GM23338 (cell line): ENCODE results near the gene CARD6. TPM values are rescaled to one million over a fixed set of nuclear protein-coding genes. Genes with fewer than 3 reads are reported as not detected.

Source experiments
- ATAC-seq: fragments of 200-7000 bp; cut with Tn5 transposase; 3 replicates; pipeline ENCODE4 v1.9.1; 2020
- DNase-seq: peaks from one replicate; pipeline ENCODE4 v3.0.0-alpha.2; 2015; ENCODE audit warnings: low spot score
- H2AFZ ChIP-seq: fragments of 200-600 bp; sonication (generic); 2 replicates; pipeline ENCODE4 v1.8.0; 2016; ENCODE audit warnings: antibody characterized with exemption, mild to moderate bottlenecking, moderate library complexity
- H3F3A ChIP-seq: fragments of 200-600 bp; sonication (generic); replicated peaks from 2 replicates; pipeline ENCODE4 v1.8.0; 2017; ENCODE audit warnings: antibody characterized with exemption, mixed run types, low read depth
- H3K27ac ChIP-seq: fragments of 200-600 bp; sonication (generic); 2 replicates; pipeline ENCODE4 v1.6.1; 2016; ENCODE audit warnings: low read depth
- H3K27me3 ChIP-seq: fragments of 200-600 bp; sonication (generic); 2 replicates; pipeline ENCODE4 v1.8.0; 2016; ENCODE audit warnings: mild to moderate bottlenecking, mixed run types, moderate library complexity; ENCODE audit not compliant: insufficient read depth
- H3K36me3 ChIP-seq: fragments of 200-600 bp; sonication (generic); 2 replicates; pipeline ENCODE4 v1.8.0; 2016; ENCODE audit warnings: mild to moderate bottlenecking; ENCODE audit not compliant: insufficient read depth
- H3K4me1 ChIP-seq: fragments of 200-600 bp; sonication (generic); 2 replicates; pipeline ENCODE4 v1.8.0; 2016; ENCODE audit warnings: mild to moderate bottlenecking, moderate library complexity; ENCODE audit not compliant: insufficient read depth
- H3K4me2 ChIP-seq: fragments of 200-600 bp; sonication (generic); 2 replicates; pipeline ENCODE4 v1.7.1; 2017; ENCODE audit warnings: mixed run types
- H3K4me3 ChIP-seq: fragments of 200-600 bp; sonication (generic); 2 replicates; pipeline ENCODE4 v1.6.1; 2016; ENCODE audit warnings: mixed run types
- H3K79me2 ChIP-seq: fragments of 200-600 bp; sonication (generic); replicated peaks from 2 replicates; pipeline ENCODE4 v1.8.0; 2017; ENCODE audit warnings: mild to moderate bottlenecking; ENCODE audit not compliant: insufficient read depth
- H3K9me2 ChIP-seq: fragments of 200-600 bp; sonication (generic); 2 replicates; pipeline ENCODE4 v1.8.0; 2017; ENCODE audit not compliant: insufficient read depth
- H4K20me1 ChIP-seq: fragments of 200-600 bp; sonication (generic); replicated peaks from 2 replicates; pipeline ENCODE4 v1.8.0; 2017; ENCODE audit warnings: mild to moderate bottlenecking; ENCODE audit not compliant: insufficient read depth
- H3K27ac Mint-ChIP-seq: 2 replicates; pipeline ENCODE4 v1.8.0; 2020; ENCODE audit warnings: inconsistent platforms, mild to moderate bottlenecking, moderate library complexity, mixed read lengths
- H3K27me3 Mint-ChIP-seq: 3 replicates; pipeline ENCODE4 v1.8.0; 2022; ENCODE audit warnings: low read depth, mild to moderate bottlenecking, moderate library complexity, mixed read lengths, inconsistent platforms; ENCODE audit not compliant: insufficient read depth, poor library complexity
- H3K36me3 Mint-ChIP-seq: 3 replicates; pipeline ENCODE4 v1.8.0; 2021; ENCODE audit warnings: low read depth, mild to moderate bottlenecking, inconsistent platforms, moderate library complexity, mixed read lengths
- H3K4me1 Mint-ChIP-seq: 3 replicates; pipeline ENCODE4 v1.8.0; 2020; ENCODE audit warnings: mild to moderate bottlenecking, inconsistent platforms, mixed read lengths
- H3K4me3 Mint-ChIP-seq: 3 replicates; pipeline ENCODE4 v1.8.0; 2021; ENCODE audit warnings: moderate library complexity, mild to moderate bottlenecking, inconsistent platforms, mixed read lengths
- H3K9me3 Mint-ChIP-seq: 3 replicates; pipeline ENCODE4 v1.8.0; 2020; ENCODE audit warnings: moderate library complexity, mild to moderate bottlenecking, inconsistent platforms, mixed read lengths
- CREB1 ChIP-seq: fragments of 250-450 bp; sonication (Bioruptor Pico); IDR thresholded peaks from 2 replicates; pipeline ENCODE4 v1.5.0; 2020; ENCODE audit warnings: low read depth, mild to moderate bottlenecking, moderate library complexity
- CTCF ChIP-seq, 2 experiments: fragments of 200-600 bp in 1 of 2; sonication (generic) in 1 of 2; conservative IDR thresholded peaks; 2 replicates each; pipeline versions ENCODE4 v1.5.1 to v1.6.1; 2016 to 2017; ENCODE audit warnings: antibody characterized with exemption in 2 of 2, low read depth in 2 of 2, mild to moderate bottlenecking in 2 of 2, moderate library complexity in 1 of 2
- EZH2 ChIP-seq: fragments of 200-600 bp; sonication (generic); IDR thresholded peaks from one replicate; pipeline ENCODE4 v1.8.0; 2017; ENCODE audit warnings: antibody characterized with exemption, mild to moderate bottlenecking, low read depth; ENCODE audit not compliant: unreplicated experiment
- EZH2phosphoT487 ChIP-seq: fragments of 200-600 bp; sonication (generic); IDR thresholded peaks from one replicate; pipeline ENCODE4 v1.8.1; 2018; ENCODE audit warnings: antibody characterized with exemption; ENCODE audit not compliant: unreplicated experiment
- JUNB ChIP-seq: IDR thresholded peaks from one replicate; pipeline ENCODE4 v1.6.1; 2016; ENCODE audit warnings: antibody characterized with exemption; ENCODE audit not compliant: unreplicated experiment
- NANOG ChIP-seq: IDR thresholded peaks from 2 replicates; pipeline ENCODE4 v1.6.1; 2016; ENCODE audit warnings: antibody characterized with exemption, borderline replicate concordance
- POLR2AphosphoS5 ChIP-seq: IDR thresholded peaks from 2 replicates; pipeline ENCODE4 v1.6.1; 2016; ENCODE audit warnings: antibody characterized with exemption, low read depth
- REST ChIP-seq: IDR thresholded peaks from one replicate; pipeline ENCODE4 v1.6.1; 2018; ENCODE audit warnings: antibody characterized with exemption; ENCODE audit not compliant: unreplicated experiment
- STAT1 ChIP-seq: IDR thresholded peaks from one replicate; pipeline ENCODE4 v1.6.1; 2016; ENCODE audit warnings: antibody characterized with exemption; ENCODE audit not compliant: unreplicated experiment
- ZNF114 ChIP-seq: fragments of 250-450 bp; sonication (Bioruptor Pico); IDR thresholded peaks from 2 replicates; pipeline ENCODE4 v1.5.0; 2020; ENCODE audit warnings: mild to moderate bottlenecking, moderate library complexity
- ZNF331 ChIP-seq: fragments of 250-450 bp; sonication (Bioruptor Pico); IDR thresholded peaks from 2 replicates; pipeline ENCODE4 v1.5.0; 2020; ENCODE audit warnings: low read depth, mild to moderate bottlenecking, moderate library complexity
- polyA plus RNA-seq: library from polyadenylated mRNA; unstranded; fragments of >200 nt; fragmentation: Nextera tagmentation; extraction: Ambion mirVana; gene quantifications from 2 replicates; pipeline ENCODE4 v1.2.1, GENCODE V29; 2016
- total RNA-seq: library from RNA; depleted of rRNA; stranded (reverse); fragments of >200 nt; shearing (Covaris generic); gene quantifications from 2 replicates; pipeline ENCODE4 v1.2.3, GENCODE V29; 2014
- TF ChIP-seq, protein P1 (sequence below): IDR thresholded peaks from 2 replicates; pipeline ENCODE4 v1.6.1; 2016; ENCODE audit warnings: antibody characterized with exemption
- TF ChIP-seq, protein P2 (sequence below): fragments of 250-450 bp; sonication (Bioruptor Pico); IDR thresholded peaks from 2 replicates; pipeline ENCODE4 v1.5.0; 2020; ENCODE audit warnings: mild to moderate bottlenecking, moderate library complexity

CARD6 gene
- total and polyA plus RNA-seq, 2 experiments from 2014 or later: 0.32 to 0.45 TPM

GRCh38 chr5:40860711-40861110 is 19.5 kb downstream of the CARD6 start:
- ATAC-seq: no peak
- no peaks in the 10 kb centered on the region for H3K27me3 Mint-ChIP-seq
- H3K9me3 Mint-ChIP-seq: peaks cover 19% of the 10 kb centered on the region

More at GRCh38 chr5:40860711-40861110, 19.5 kb downstream of the CARD6 start:
- Histone ChIP-seq H3K79me2 (no peaks in the 10 kb centered on the region), H3K27me3 (no peaks in the 10 kb centered on the region), H3F3A (no peaks in the 10 kb centered on the region), H4K20me1 (no peaks in the 10 kb centered on the region), H3K4me1 (no peaks in the 10 kb centered on the region), H3K4me3 (no peak overlapping the region), H3K4me2 (no peak overlapping the region), H3K9me2 (no peaks in the 10 kb centered on the region), H2AFZ (no peak overlapping the region), H3K27ac (no peak overlapping the region), H3K36me3 (no peaks in the 10 kb centered on the region)
- TF ChIP-seq REST (no peak), NANOG (no peak), EZH2 (no peak), CREB1 (CRISPR knock-in tag) (no peak), POLR2AphosphoS5 (no peak), STAT1 (no peak), ZNF331 (no peak), EZH2phosphoT487 (no peak), CTCF (conservative IDR thresholded peaks at IDR 0.05; ENCODE audit: low read depth in 2 of 2) (no peak), JUNB (no peak), ZNF114 (CRISPR knock-in tag) (no peak)
- TF ChIP-seq, protein P1, sequence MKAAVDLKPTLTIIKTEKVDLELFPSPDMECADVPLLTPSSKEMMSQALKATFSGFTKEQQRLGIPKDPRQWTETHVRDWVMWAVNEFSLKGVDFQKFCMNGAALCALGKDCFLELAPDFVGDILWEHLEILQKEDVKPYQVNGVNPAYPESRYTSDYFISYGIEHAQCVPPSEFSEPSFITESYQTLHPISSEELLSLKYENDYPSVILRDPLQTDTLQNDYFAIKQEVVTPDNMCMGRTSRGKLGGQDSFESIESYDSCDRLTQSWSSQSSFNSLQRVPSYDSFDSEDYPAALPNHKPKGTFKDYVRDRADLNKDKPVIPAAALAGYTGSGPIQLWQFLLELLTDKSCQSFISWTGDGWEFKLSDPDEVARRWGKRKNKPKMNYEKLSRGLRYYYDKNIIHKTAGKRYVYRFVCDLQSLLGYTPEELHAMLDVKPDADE: no peak
- TF ChIP-seq, protein P2, sequence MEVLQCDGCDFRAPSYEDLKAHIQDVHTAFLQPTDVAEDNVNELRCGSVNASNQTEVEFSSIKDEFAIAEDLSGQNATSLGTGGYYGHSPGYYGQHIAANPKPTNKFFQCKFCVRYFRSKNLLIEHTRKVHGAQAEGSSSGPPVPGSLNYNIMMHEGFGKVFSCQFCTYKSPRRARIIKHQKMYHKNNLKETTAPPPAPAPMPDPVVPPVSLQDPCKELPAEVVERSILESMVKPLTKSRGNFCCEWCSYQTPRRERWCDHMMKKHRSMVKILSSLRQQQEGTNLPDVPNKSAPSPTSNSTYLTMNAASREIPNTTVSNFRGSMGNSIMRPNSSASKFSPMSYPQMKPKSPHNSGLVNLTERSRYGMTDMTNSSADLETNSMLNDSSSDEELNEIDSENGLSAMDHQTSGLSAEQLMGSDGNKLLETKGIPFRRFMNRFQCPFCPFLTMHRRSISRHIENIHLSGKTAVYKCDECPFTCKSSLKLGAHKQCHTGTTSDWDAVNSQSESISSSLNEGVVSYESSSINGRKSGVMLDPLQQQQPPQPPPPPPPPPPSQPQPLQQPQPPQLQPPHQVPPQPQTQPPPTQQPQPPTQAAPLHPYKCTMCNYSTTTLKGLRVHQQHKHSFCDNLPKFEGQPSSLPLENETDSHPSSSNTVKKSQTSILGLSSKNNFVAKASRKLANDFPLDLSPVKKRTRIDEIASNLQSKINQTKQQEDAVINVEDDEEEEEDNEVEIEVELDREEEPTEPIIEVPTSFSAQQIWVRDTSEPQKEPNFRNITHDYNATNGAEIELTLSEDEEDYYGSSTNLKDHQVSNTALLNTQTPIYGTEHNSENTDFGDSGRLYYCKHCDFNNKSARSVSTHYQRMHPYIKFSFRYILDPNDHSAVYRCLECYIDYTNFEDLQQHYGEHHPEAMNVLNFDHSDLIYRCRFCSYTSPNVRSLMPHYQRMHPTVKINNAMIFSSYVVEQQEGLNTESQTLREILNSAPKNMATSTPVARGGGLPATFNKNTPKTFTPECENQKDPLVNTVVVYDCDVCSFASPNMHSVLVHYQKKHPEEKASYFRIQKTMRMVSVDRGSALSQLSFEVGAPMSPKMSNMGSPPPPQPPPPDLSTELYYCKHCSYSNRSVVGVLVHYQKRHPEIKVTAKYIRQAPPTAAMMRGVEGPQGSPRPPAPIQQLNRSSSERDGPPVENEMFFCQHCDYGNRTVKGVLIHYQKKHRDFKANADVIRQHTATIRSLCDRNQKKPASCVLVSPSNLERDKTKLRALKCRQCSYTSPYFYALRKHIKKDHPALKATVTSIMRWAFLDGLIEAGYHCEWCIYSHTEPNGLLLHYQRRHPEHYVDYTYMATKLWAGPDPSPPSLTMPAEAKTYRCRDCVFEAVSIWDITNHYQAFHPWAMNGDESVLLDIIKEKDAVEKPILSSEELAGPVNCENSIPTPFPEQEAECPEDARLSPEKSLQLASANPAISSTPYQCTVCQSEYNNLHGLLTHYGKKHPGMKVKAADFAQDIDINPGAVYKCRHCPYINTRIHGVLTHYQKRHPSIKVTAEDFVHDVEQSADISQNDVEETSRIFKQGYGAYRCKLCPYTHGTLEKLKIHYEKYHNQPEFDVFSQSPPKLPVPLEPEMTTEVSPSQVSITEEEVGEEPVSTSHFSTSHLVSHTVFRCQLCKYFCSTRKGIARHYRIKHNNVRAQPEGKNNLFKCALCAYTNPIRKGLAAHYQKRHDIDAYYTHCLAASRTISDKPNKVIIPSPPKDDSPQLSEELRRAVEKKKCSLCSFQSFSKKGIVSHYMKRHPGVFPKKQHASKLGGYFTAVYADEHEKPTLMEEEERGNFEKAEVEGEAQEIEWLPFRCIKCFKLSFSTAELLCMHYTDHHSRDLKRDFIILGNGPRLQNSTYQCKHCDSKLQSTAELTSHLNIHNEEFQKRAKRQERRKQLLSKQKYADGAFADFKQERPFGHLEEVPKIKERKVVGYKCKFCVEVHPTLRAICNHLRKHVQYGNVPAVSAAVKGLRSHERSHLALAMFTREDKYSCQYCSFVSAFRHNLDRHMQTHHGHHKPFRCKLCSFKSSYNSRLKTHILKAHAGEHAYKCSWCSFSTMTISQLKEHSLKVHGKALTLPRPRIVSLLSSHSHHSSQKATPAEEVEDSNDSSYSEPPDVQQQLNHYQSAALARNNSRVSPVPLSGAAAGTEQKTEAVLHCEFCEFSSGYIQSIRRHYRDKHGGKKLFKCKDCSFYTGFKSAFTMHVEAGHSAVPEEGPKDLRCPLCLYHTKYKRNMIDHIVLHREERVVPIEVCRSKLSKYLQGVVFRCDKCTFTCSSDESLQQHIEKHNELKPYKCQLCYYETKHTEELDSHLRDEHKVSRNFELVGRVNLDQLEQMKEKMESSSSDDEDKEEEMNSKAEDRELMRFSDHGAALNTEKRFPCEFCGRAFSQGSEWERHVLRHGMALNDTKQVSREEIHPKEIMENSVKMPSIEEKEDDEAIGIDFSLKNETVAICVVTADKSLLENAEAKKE (CRISPR knock-in tag): no peak
- H3K27ac Mint-ChIP-seq: no peak overlapping the region
- DNase-seq: no peak
- H3K36me3 Mint-ChIP-seq: peaks cover 13% of the 10 kb centered on the region
- H3K4me3 Mint-ChIP-seq: no peak overlapping the region
- H3K4me1 Mint-ChIP-seq: no peaks in the 10 kb centered on the region
